B cell (primary cell): ENCODE results near the gene LILRB3. TPM values are rescaled to one million over a fixed set of nuclear protein-coding genes. Genes with fewer than 3 reads are reported as not detected.
A peak's percentile ranks its signal among the peaks of the same experiment; 100 is the strongest.

ENCODE experiments used
- ATAC-seq: fragments of 200-7000 bp; cut with Tn5 transposase; one replicate; pipeline ENCODE4 v1.10.0; 2021; ENCODE audit warnings: low read depth, mild to moderate bottlenecking, moderate number of reproducible peaks, moderate library complexity
- CTCF ChIA-PET: fragments of 350-600 bp; sonication (Branson Sonifier 250); formaldehyde crosslinking; loops from one replicate; lab custom pipeline; 2021; ENCODE audit warnings: antibody characterized with exemption, inconsistent platforms; lab: Charles Lee
- POLR2A ChIA-PET: fragments of 350-600 bp; sonication (Branson Sonifier 250); formaldehyde crosslinking; loops from one replicate; lab custom pipeline; 2021; ENCODE audit warnings: antibody characterized with exemption; lab: Charles Lee
- DNase-seq: peaks from one replicate; pipeline ENCODE4 v3.0.0; 2013
- H2AFZ ChIP-seq: 2 replicates; pipeline ENCODE4 v1.6.1; 2012; ENCODE audit warnings: mild to moderate bottlenecking, low read depth, low read length; ENCODE audit not compliant: insufficient read depth, poor library complexity, severe bottlenecking
- H3K27ac ChIP-seq, 2 donors: 1 replicate in 1 of 2; 2 replicates in 1 of 2; pipeline ENCODE4 v1.5.1; 2012 to 2013; ENCODE audit warnings: low read length in 2 of 2, mild to moderate bottlenecking in 2 of 2, moderate library complexity in 1 of 2
- H3K27me3 ChIP-seq, 4 experiments: fragments of 200-600 bp in 1 of 4; sonication (generic) in 1 of 4; replicated peaks in 1 of 4; 1 replicate in 2 of 4; 2 replicates in 2 of 4; pipeline versions ENCODE4 v1.6.1 to v1.7.0; 2013 to 2016; ENCODE audit warnings: low read length in 3 of 4, mild to moderate bottlenecking in 2 of 4, mixed read lengths in 1 of 4, moderate library complexity in 1 of 4; ENCODE audit not compliant: insufficient read depth in 4 of 4, control insufficient read depth in 3 of 4; ENCODE audit errors: control extremely low read depth in 1 of 4
- H3K36me3 ChIP-seq, 2 experiments: replicated peaks in 1 of 2; 1 replicate in 1 of 2; 2 replicates in 1 of 2; pipeline versions ENCODE4 v1.6.1 to v1.7.1; 2013; ENCODE audit warnings: low read length in 1 of 2; ENCODE audit not compliant: insufficient read depth in 2 of 2, control insufficient read depth in 1 of 2; ENCODE audit errors: control extremely low read depth in 1 of 2, extremely low read depth in 1 of 2
- H3K4me1 ChIP-seq, 2 donors: fragments of 200-600 bp in 1 of 2; sonication (generic) in 1 of 2; 1 replicate in 1 of 2; 2 replicates in 1 of 2; pipeline versions ENCODE4 v1.5.1 to v1.6.1; 2013 to 2017; ENCODE audit warnings: low read length in 2 of 2; ENCODE audit not compliant: control insufficient read depth in 2 of 2, insufficient read depth in 2 of 2
- H3K4me2 ChIP-seq: replicated peaks from 2 replicates; pipeline ENCODE3; 2012; ENCODE audit warnings: mild to moderate bottlenecking, low read depth, low read length; ENCODE audit not compliant: poor library complexity, severe bottlenecking
- H3K4me3 ChIP-seq, 5 experiments: fragments of 200-600 bp in 1 of 5; sonication (generic) in 1 of 5; 1 replicate in 3 of 5; 2 replicates in 2 of 5; pipeline versions ENCODE4 v1.5.1 to v1.7.0; 2011 to 2016; ENCODE audit warnings: low read length in 4 of 5, mild to moderate bottlenecking in 4 of 5, low read depth in 2 of 5, control low read depth in 1 of 5, moderate library complexity in 1 of 5; ENCODE audit not compliant: insufficient read depth in 1 of 5; ENCODE audit errors: control extremely low read depth in 1 of 5, extremely low read depth in 1 of 5
- H3K79me2 ChIP-seq: fragments of 200-600 bp; sonication (generic); one replicate; pipeline ENCODE4 v1.6.0; 2016; ENCODE audit warnings: low read length; ENCODE audit not compliant: control insufficient read depth, insufficient read depth
- H3K9ac ChIP-seq: fragments of 200-600 bp; sonication (generic); 2 replicates; pipeline ENCODE4 v1.6.1; 2017; ENCODE audit warnings: mild to moderate bottlenecking, low read length, moderate library complexity
- H3K9me3 ChIP-seq, 3 donors: one replicate each; pipeline versions ENCODE4 v1.6.1 to v1.7.1; 2013; ENCODE audit warnings: low read length in 2 of 3; ENCODE audit not compliant: control insufficient read depth in 2 of 3, insufficient read depth in 1 of 3; ENCODE audit errors: control extremely low read depth in 1 of 3
- H4K20me1 ChIP-seq: 2 replicates; pipeline ENCODE4 v1.6.0; 2012; ENCODE audit warnings: mild to moderate bottlenecking, low read length; ENCODE audit not compliant: insufficient read depth, control insufficient read depth, poor library complexity, severe bottlenecking
- H3K27ac Mint-ChIP-seq: one replicate; pipeline ENCODE4 v1.8.0; 2021; ENCODE audit warnings: mixed read lengths
- H3K27me3 Mint-ChIP-seq: one replicate; pipeline ENCODE4 v1.8.0; 2021; ENCODE audit warnings: mixed read lengths
- H3K4me1 Mint-ChIP-seq: one replicate; pipeline ENCODE4 v1.8.0; 2021; ENCODE audit warnings: mixed read lengths
- H3K4me3 Mint-ChIP-seq: one replicate; pipeline ENCODE4 v1.8.0; 2021; ENCODE audit warnings: mixed read lengths
- H3K9me3 Mint-ChIP-seq: one replicate; pipeline ENCODE4 v1.8.0; 2022; ENCODE audit warnings: mixed read lengths; ENCODE audit not compliant: insufficient read depth
- EZH2 ChIP-seq: IDR thresholded peaks from 2 replicates; pipeline ENCODE4 v1.6.1; 2012; ENCODE audit warnings: borderline replicate concordance, low read depth, mild to moderate bottlenecking, moderate library complexity, low read length; ENCODE audit not compliant: insufficient read depth, poor library complexity, severe bottlenecking
- WGBS: methylation state at CpG from one replicate; pipeline ENCODE4 v1.1.5; 2013; ENCODE audit warnings: missing lambda C conversion rate; ENCODE audit not compliant: insufficient coverage; 5-methylcytosine and 5-hydroxymethylcytosine counted together
- intact Hi-C: fragments of 100-400 bp; cut with micrococcal nuclease; formaldehyde crosslinking; loops from one replicate; pipeline ENCODE4 v1.10.0; 2022
- polyA plus RNA-seq: library from polyadenylated mRNA; depleted of rRNA; stranded (reverse); fragments of >200 nt; gene quantifications from 2 replicates; pipeline ENCODE4 v1.2.3, GENCODE V29; 2012
- total RNA-seq, 2 donors: library from RNA; stranded (reverse); fragments of 120-200 nt in 1 of 2; gene quantifications; 1 replicate in 1 of 2; 2 replicates in 1 of 2; pipeline versions ENCODE4 v1.2.3 to v1.2.4, GENCODE V29; 2013 to 2022
- TF ChIP-seq, protein P1 (sequence below): fragments of 200-600 bp; IDR thresholded peaks from one replicate; pipeline ENCODE4 v1.8.0; 2022; ENCODE audit warnings: antibody characterized with exemption, mild to moderate bottlenecking

LILRB3 gene
- total and polyA plus RNA-seq, 2 donors (not counting 1 experiment from before 2014, with no cell fraction given), result 0.25 to 2.3 TPM

GRCh38 chr19:54179262-54179852 is 43.5 kb downstream of the LILRB3 start:
- Histone ChIP-seq H4K20me1 (peaks cover 3% of the 10 kb centered on the region), H3K4me1 (no peaks in the 10 kb centered on the region), H3K9me3 (no peaks in the 10 kb centered on the region), H3K79me2 (no peaks in the 10 kb centered on the region), H3K4me3 (no peak overlapping the region), H3K27ac (no peak overlapping the region), H3K27me3 (no peaks in the 10 kb centered on the region), H3K36me3 (peaks cover 1 to 6% of the 10 kb centered on the region in 2 experiments), H3K9ac (no peak overlapping the region), H2AFZ (no peak overlapping the region), H3K4me2 (no peak overlapping the region)
- H3K4me1 Mint-ChIP-seq, result no peaks in the 10 kb centered on the region
- ChIA-PET CTCF (no interaction called here), POLR2A (no interaction called here)
- intact Hi-C loops, result no loop called here
- no peaks in the 10 kb centered on the region for H3K9me3 Mint-ChIP-seq
- WGBS, result 100% methylated on average over 1 of the region's 10 CpGs
- H3K4me3 Mint-ChIP-seq, result no peak overlapping the region
- H3K27ac Mint-ChIP-seq, result no peak overlapping the region
- no peaks in the 10 kb centered on the region for H3K27me3 Mint-ChIP-seq
- ATAC-seq (no peak), DNase-seq (no peak)
- no peak for TF ChIP-seq EZH2
- TF ChIP-seq, protein P1, sequence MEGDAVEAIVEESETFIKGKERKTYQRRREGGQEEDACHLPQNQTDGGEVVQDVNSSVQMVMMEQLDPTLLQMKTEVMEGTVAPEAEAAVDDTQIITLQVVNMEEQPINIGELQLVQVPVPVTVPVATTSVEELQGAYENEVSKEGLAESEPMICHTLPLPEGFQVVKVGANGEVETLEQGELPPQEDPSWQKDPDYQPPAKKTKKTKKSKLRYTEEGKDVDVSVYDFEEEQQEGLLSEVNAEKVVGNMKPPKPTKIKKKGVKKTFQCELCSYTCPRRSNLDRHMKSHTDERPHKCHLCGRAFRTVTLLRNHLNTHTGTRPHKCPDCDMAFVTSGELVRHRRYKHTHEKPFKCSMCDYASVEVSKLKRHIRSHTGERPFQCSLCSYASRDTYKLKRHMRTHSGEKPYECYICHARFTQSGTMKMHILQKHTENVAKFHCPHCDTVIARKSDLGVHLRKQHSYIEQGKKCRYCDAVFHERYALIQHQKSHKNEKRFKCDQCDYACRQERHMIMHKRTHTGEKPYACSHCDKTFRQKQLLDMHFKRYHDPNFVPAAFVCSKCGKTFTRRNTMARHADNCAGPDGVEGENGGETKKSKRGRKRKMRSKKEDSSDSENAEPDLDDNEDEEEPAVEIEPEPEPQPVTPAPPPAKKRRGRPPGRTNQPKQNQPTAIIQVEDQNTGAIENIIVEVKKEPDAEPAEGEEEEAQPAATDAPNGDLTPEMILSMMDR, result no peak

GRCh38 chr19:54178581-54179261 is 44.1 kb downstream of the LILRB3 start:
- ChIA-PET POLR2A (no interaction called here), CTCF (no interaction called here)
- H3K27ac ChIP-seq, result no peak overlapping the region
- no peaks in the 10 kb centered on the region for H3K9me3 ChIP-seq
- H4K20me1 ChIP-seq, result peaks cover 7% of the 10 kb centered on the region
- DNase-seq (peak; percentile 53), ATAC-seq (peak; percentile 80)
- WGBS, result 91% methylated on average over 23 of the region's 23 CpGs
- intact Hi-C loops, result no loop called here
- H3K27me3 ChIP-seq, result peaks cover 0 to 4% (median 0%) of the 10 kb centered on the region in 4 experiments
- H3K4me3 ChIP-seq, result no peak overlapping the region
- no peak overlapping the region for H2AFZ ChIP-seq
- no peak overlapping the region for H3K9ac ChIP-seq
- H3K27me3 Mint-ChIP-seq, result no peaks in the 10 kb centered on the region
- H3K4me2 ChIP-seq, result no peak overlapping the region
- no peak overlapping the region for H3K4me3 Mint-ChIP-seq
- peaks cover 1 to 6% of the 10 kb centered on the region in 2 experiments for H3K36me3 ChIP-seq
- peaks cover under 1% of the 10 kb centered on the region for H3K4me1 Mint-ChIP-seq
- no peak overlapping the region for H3K27ac Mint-ChIP-seq
- peaks cover 3 to 6% of the 10 kb centered on the region in 2 donors for H3K4me1 ChIP-seq
- no peaks in the 10 kb centered on the region for H3K9me3 Mint-ChIP-seq
- TF ChIP-seq, protein P1, result no peak
- TF ChIP-seq EZH2, result no peak
- no peaks in the 10 kb centered on the region for H3K79me2 ChIP-seq
